Thoracic aorta (tissue), 2 donors: ENCODE data around the gene SLC17A1. TPM values are rescaled to one million over a fixed set of nuclear protein-coding genes. Genes with fewer than 3 reads are reported as not detected.

Source experiments
- ATAC-seq: fragments of 150-250 bp; one replicate; pipeline ENCODE4 v1.8.0; 2017; ENCODE audit warnings: low read depth; ENCODE audit not compliant: insufficient number of reproducible peaks, low FRiP score
- DNase-seq: peaks from one replicate; pipeline ENCODE4 v3.0.0-alpha.2; 2020; ENCODE audit warnings: low spot score
- H3K27ac ChIP-seq, 2 donors: fragments of 200-600 bp; sonication (generic); 1 replicate in 1 of 2; 2 replicates in 1 of 2; pipeline ENCODE4 v1.5.1; 2016; ENCODE audit warnings: mild to moderate bottlenecking in 2 of 2, moderate library complexity in 2 of 2
- H3K27me3 ChIP-seq: fragments of 200-600 bp; sonication (generic); replicated peaks from 2 replicates; pipeline ENCODE4 v1.6.0; 2016; ENCODE audit warnings: mild to moderate bottlenecking; ENCODE audit not compliant: insufficient read depth
- H3K36me3 ChIP-seq: fragments of 200-600 bp; sonication (generic); one replicate; pipeline ENCODE4 v1.5.1; 2016
- H3K4me1 ChIP-seq, 2 donors: fragments of 200-600 bp; sonication (generic); 1 replicate in 1 of 2; 2 replicates in 1 of 2; pipeline versions ENCODE4 v1.5.1 to v1.6.0; 2016; ENCODE audit warnings: low read depth in 2 of 2, mild to moderate bottlenecking in 1 of 2; ENCODE audit not compliant: control insufficient read depth in 1 of 2
- H3K4me3 ChIP-seq: fragments of 200-600 bp; sonication (generic); 2 replicates; pipeline ENCODE4 v1.5.1; 2016; ENCODE audit warnings: mild to moderate bottlenecking
- H3K9me3 ChIP-seq: fragments of 200-600 bp; sonication (generic); 2 replicates; pipeline ENCODE4 v1.5.1; 2016
- CTCF ChIP-seq: fragments of 200-600 bp; sonication (generic); IDR thresholded peaks from one replicate; pipeline ENCODE4 v1.5.1; 2019; ENCODE audit warnings: antibody characterized with exemption
- total RNA-seq, 2 donors: library from RNA; depleted of rRNA; stranded (reverse); fragments of >200 nt; gene quantifications; one replicate each; pipeline versions ENCODE4 v1.1.0 to v1.2.3, GENCODE V29; 2016

The SLC17A1 gene
- total RNA-seq, 2 donors from 2014 or later, result not detected

- no peak for TF ChIP-seq CTCF
- Histone ChIP-seq H3K4me3 (no peak overlapping the region), H3K4me1 (peaks cover 0 to 4% of the 10 kb centered on the region in 2 donors), H3K9me3 (no peaks in the 10 kb centered on the region), H3K27ac (no peak overlapping the region), H3K27me3 (no peaks in the 10 kb centered on the region), H3K36me3 (no peaks in the 10 kb centered on the region)
- DNase-seq (no peak), ATAC-seq (no peak)
Measured at GRCh38 chr6:25866011-25866410, 34.2 kb upstream of the SLC17A1 start.

GRCh38 chr6:25863360-25863759 lies 31.5 kb upstream of the SLC17A1 start:
- no peak for TF ChIP-seq CTCF
- ATAC-seq (no peak), DNase-seq (no peak)
- Histone ChIP-seq H3K27ac (no peak overlapping the region), H3K36me3 (no peaks in the 10 kb centered on the region), H3K4me3 (no peak overlapping the region), H3K9me3 (no peaks in the 10 kb centered on the region), H3K4me1 (peaks cover 0 to 4% of the 10 kb centered on the region in 2 donors), H3K27me3 (no peaks in the 10 kb centered on the region)

- H3K4me3 ChIP-seq, result no peak overlapping the region
- no peak for TF ChIP-seq CTCF
- no peaks in the 10 kb centered on the region for H3K9me3 ChIP-seq
- ATAC-seq, result no peak
- H3K36me3 ChIP-seq, result no peaks in the 10 kb centered on the region
- no peak overlapping the region for H3K27ac ChIP-seq
- H3K4me1 ChIP-seq, result peaks cover 0 to 4% of the 10 kb centered on the region in 2 donors
- H3K27me3 ChIP-seq, result no peaks in the 10 kb centered on the region
- DNase-seq, result no peak
Measured at GRCh38 chr6:25862199-25862598, 30.3 kb upstream of the SLC17A1 start.

- TF ChIP-seq CTCF, result no peak
- H3K27me3 ChIP-seq, result no peaks in the 10 kb centered on the region
- no peak for DNase-seq
- ATAC-seq, result no peak
- H3K27ac ChIP-seq, result no peak overlapping the region
- no peaks in the 10 kb centered on the region for H3K4me1 ChIP-seq
- H3K9me3 ChIP-seq, result no peaks in the 10 kb centered on the region
- no peak overlapping the region for H3K4me3 ChIP-seq
- H3K36me3 ChIP-seq, result no peaks in the 10 kb centered on the region
Measured at GRCh38 chr6:25852756-25853155, 20.9 kb upstream of the SLC17A1 start.

GRCh38 chr6:25851961-25852360 lies 20.1 kb upstream of the SLC17A1 start:
- no peaks in the 10 kb centered on the region for H3K9me3 ChIP-seq
- H3K4me1 ChIP-seq, result no peaks in the 10 kb centered on the region
- H3K27me3 ChIP-seq, result no peaks in the 10 kb centered on the region
- no peaks in the 10 kb centered on the region for H3K36me3 ChIP-seq
- no peak for TF ChIP-seq CTCF
- H3K27ac ChIP-seq, result no peak overlapping the region
- ATAC-seq (no peak), DNase-seq (no peak)
- H3K4me3 ChIP-seq, result no peak overlapping the region
